GM18858 (cell line): ENCODE results near the gene SLC39A11.
"Not testable (repeated sequence)": the region's sequence is repeated elsewhere in the genome, so short reads cannot be mapped to it uniquely, and the experiment has no call there.

Experiments
- ATAC-seq: cut with Tn5 transposase; IDR thresholded peaks from one replicate; pipeline ENCODE4 v1.9.1; 2021; ENCODE audit not compliant: unreplicated experiment

Gene SLC39A11

GRCh38 chr17:73013816-73014663 is 78.4 kb downstream of the SLC39A11 start:
- no peak for ATAC-seq

GRCh38 chr17:73013301-73013700 is 79.2 kb downstream of the SLC39A11 start:
- ATAC-seq = peak; percentile 64

GRCh38 chr17:73011016-73011486 is 81.4 kb downstream of the SLC39A11 start:
- ATAC-seq = no peak

GRCh38 chr17:73010414-73010813 is 82.1 kb downstream of the SLC39A11 start:
- no peak for ATAC-seq

- no peak for ATAC-seq
These were observed 85.1 kb downstream of the SLC39A11 start for GRCh38 chr17:73007407-73007806.

- ATAC-seq = no peak
These were observed 87.1 kb downstream of the SLC39A11 start for GRCh38 chr17:73005360-73005759.

- ATAC-seq = no peak
These were observed 89.0 kb downstream of the SLC39A11 start for GRCh38 chr17:73003487-73003886.

GRCh38 chr17:73000832-73001231 is 91.7 kb downstream of the SLC39A11 start:
- no peak for ATAC-seq

- ATAC-seq = not testable (repeated sequence)
These were observed 93.0 kb downstream of the SLC39A11 start for GRCh38 chr17:72999474-72999873.

- ATAC-seq = no peak
These were observed 94.1 kb downstream of the SLC39A11 start for GRCh38 chr17:72998343-72998742.

GRCh38 chr17:72997559-72997958 is 94.9 kb downstream of the SLC39A11 start:
- no peak for ATAC-seq

- no peak for ATAC-seq
These were observed 95.7 kb downstream of the SLC39A11 start for GRCh38 chr17:72996791-72997190.

- no peak for ATAC-seq
These were observed 97.4 kb downstream of the SLC39A11 start for GRCh38 chr17:72995008-72995656.

GRCh38 chr17:72992783-72993467 is 99.6 kb downstream of the SLC39A11 start:
- ATAC-seq = not testable (repeated sequence)

GRCh38 chr17:72991651-72992050 is 100.8 kb downstream of the SLC39A11 start:
- ATAC-seq = no peak

- no peak for ATAC-seq
These were observed 103.3 kb downstream of the SLC39A11 start for GRCh38 chr17:72989074-72989610.

- no peak for ATAC-seq
These were observed 104.0 kb downstream of the SLC39A11 start for GRCh38 chr17:72988451-72988850.

- ATAC-seq = no peak
These were observed 105.3 kb downstream of the SLC39A11 start for GRCh38 chr17:72987166-72987565.

GRCh38 chr17:72985882-72986720 is 106.4 kb downstream of the SLC39A11 start:
- peak; percentile 60 for ATAC-seq

GRCh38 chr17:72984926-72985325 is 107.6 kb downstream of the SLC39A11 start:
- no peak for ATAC-seq
